NCI-H524 treated with DMSO at 0.1 percent for 48 hours (cell line): ENCODE results near the gene NDUFS6.

Experiments
- DNase-seq: peaks from one replicate; lab custom pipeline; 2025; lab: John Stamatoyannopoulos, UW

Gene NDUFS6

DNA sequence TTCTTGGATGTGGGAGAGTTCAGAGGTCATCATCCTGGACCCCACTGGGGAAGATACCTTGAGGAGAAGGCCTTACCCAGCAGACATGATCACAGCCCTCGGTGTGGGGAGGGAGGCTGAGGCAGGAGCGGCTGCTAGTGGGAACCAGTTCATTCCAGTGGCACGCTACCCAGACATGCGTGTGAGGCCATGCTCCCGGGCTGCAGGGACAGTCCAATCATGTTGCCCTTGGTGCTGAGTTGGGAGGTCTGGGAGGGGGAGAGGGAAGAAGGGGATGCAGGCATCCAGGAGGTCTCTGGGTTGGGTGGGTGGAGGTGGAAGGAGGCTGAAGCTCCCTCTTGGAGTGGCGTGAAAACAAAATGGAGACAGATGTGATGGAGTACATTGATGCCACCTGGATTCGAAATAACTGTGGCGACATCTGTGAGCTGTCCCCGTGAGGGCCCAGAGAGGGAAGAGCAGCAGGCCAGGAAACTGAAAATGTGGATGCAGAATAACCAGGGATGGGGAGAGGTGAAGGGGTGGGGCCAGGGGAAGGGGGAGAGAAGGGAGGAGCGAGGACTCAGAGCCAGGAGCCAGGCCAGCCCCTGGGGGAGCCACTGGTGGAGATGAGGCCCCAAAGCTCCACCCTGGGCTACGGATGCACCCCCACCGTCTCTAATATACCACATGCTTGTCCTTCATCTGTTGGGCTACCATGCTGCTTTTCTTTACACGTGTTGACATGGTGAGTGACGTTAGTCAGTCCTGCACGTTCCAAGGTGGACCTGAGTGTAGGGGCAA is 16.2 kb downstream of the NDUFS6 start:
- DNase-seq, result no peak

DNA sequence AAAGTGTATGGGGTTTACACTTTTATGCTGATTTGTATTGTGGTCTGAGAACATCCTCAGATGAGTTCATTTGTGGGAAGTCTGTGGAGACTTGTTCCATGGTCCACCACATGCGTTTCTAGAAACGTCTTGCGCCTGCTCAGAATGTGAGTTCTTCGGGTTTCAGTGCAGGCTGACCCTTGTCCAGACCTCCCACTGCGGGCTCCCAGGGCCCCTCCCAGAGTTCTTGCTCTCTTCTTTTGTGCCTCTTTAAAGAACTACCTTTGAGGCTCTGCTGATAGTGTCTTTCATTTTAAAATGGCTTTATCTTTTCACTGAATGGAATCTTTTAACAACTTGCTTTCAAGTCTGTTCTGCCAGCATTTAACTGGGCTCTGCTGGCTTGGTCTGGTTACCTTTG is 17.6 kb downstream of the NDUFS6 start:
- no peak for DNase-seq

DNA sequence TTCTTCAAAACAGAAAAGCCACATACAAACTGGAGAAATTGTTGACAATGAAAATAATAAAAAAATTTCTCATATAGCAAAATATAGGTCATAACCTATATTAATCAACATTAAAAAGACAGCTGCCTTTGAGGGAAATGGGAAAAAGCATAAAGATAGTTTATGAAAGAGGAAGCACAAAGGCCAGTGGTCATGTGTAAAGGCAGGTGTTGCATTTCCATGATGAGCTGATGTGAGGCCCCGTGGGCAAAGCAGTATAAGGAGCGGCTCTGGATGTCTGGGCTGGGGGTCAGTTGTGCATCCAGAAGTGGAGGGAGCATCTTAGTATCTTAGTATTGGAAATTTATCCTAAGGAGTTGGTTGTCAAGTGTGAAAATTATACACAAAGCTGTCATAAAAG is 18.3 kb downstream of the NDUFS6 start:
- DNase-seq, result no peak

DNA sequence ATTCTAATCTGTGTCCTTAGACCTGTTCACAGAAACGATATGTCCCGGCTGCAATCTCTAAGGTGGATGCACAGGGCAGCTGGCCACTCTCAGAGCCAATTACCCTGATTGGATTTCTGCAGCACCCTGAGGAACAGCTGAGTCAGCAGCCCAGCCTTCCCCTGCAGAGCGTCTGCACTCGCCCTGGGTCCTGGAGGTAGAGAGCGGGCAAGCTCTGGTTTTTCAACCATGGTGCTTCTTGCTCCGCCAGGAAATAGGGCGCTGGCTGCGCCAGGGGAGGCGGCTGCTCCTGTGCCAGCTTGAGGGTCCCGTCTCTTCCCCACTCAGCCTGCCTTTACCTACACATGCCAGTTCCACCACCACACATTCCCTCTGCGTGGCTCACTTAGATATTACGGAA is 19.2 kb downstream of the NDUFS6 start:
- no peak for DNase-seq

DNA sequence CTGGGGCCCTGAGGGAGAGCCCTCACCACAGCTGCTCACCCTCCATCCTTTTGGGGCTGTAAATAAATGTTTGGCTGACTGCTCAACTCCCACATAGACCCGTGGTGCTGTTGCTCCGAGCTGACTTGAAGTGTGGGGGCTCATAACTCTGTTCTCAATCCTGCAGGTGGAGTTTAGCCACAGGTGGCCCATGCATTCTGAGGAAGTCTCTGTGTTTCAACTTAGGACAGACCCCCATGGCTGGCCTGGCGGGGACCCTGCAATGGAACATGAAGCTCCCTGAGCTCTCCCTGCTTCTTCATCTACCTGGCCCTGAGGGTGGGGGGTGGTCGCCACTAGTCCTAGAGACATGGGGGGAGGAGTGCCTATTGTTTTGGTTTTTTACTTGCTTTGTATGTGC is 19.7 kb downstream of the NDUFS6 start:
- no peak for DNase-seq

DNA sequence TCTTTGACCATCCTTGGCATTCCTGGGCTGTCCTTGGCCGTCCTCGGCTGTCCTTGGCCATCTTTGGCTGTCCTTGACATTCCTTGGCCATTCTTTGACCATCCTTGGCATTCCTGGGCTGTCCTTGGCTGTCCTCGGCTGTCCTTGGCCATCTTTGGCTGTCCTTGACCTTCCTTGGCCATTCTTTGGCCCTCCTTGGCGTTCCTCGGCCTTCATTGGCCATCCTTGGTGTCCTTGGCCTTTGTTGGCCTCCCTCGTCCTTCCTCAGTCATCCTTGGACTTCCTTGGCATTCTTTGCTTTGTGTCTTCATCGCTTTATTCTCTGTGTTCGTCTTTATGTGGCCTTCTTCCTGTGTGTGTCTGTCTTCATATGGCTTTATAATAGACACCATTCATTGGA is 20.7 kb downstream of the NDUFS6 start:
- DNase-seq, result no peak

DNA sequence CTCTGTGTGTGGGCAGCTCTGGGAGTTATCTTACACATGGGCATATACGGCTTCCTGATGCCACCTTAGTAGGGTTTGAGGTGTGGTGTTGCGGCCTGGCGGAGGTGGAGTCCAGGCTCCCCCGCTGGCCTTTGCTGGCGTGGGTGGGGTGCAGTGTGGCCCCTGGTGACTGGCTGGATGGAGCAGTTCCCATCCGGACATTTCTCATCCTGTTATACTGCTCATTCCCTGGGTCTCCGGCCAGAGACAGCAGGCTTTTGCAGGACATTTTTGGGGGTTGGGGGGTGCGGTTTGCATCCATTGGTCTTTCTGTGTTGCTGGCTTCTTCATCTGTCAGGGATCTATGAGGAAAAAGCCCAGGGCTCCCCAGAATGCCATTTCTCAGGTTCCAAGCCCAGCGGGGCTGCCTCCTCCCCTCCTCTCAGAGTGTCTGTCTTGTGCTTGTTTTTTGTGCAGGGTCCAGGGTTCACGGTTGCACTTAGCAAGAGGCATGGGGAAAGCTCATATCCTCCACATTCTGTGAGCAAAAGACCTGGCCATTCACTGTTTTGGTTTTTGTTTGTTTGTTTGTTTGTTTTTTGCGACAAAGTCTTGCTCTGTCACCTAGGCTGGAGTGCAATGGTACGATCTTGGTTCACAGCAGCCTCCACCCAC is 22.3 kb downstream of the NDUFS6 start:
- DNase-seq, result no peak

DNA sequence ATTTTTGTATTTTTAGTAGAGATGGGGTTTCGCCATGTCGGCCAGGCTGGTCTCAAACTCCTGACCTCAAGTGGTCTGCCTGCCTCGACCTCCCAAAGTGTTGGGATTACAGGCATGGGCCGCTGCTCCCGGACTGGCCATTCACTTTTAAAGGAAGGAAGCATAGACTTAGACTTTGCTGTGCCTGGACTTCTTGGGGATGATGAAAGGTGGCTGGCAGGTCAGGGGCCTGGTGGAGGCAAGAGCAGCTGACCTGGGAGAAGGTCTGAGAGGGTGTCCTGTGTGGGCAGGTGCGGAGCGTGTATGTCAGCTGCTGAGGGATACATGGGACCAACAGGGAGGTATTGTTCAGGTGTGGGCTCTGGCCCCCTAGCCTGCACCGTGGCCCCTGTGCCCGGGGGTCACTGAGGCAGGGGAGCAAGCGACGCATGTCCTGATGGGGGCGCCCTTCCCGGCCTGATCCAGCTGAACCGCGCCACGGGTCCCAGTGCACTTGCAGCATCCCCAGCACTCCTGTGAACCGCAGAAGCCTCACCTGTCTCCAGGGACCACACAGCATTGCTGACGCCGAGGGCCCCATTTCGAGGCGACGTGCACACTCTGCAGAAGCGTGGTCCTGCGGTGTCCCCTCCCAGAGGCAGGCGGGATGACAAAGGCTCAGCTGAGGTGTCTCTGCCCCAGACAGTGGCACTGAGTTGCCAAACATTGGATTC is 23.1 kb downstream of the NDUFS6 start:
- no peak for DNase-seq

DNA sequence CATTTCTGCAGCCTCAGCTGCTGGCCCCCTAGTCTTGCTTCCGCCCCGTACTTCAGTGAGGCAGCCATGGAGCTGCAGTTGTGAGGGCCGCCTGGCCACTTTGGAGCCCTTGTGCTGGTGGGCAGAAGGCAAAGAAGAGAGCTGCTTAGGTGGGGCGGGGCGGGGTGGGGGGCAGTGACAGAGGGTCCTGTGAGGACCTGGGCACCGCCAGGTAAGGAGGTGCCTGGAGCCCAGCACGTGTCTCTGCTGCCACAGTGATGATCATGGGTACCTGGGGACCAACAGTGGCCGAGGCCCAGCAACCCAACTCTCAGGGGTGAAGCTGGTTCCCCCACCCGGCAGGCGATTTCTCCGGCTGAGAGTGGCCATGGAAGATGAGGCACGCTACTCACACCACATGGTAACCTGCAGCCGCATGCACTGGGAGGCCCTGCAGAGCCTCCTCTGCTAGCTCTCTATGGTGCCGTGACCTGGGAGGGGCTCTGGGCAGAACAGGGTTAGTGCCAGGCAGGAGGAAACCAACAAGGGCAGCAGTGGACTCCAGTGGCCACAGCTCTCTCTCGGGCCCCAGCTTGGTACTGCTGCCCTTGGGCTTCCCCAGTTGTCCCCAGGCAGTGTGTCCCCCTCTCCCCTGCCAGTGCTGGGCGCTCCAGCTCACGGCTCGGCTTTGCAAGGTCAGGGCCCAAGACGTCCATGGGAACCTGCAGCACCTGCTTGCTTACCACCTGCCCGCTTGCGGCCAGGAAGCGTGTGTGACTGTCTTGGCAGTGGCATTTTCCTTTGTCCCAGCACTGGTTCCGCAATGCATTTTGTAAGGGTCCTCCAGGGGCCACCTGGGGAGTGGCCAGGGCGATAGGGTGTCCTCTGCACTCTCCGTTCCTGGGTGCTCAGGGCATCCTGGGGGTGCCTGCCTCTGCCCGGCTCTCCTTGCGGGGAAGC is 24.0 kb downstream of the NDUFS6 start:
- DNase-seq, result no peak

DNA sequence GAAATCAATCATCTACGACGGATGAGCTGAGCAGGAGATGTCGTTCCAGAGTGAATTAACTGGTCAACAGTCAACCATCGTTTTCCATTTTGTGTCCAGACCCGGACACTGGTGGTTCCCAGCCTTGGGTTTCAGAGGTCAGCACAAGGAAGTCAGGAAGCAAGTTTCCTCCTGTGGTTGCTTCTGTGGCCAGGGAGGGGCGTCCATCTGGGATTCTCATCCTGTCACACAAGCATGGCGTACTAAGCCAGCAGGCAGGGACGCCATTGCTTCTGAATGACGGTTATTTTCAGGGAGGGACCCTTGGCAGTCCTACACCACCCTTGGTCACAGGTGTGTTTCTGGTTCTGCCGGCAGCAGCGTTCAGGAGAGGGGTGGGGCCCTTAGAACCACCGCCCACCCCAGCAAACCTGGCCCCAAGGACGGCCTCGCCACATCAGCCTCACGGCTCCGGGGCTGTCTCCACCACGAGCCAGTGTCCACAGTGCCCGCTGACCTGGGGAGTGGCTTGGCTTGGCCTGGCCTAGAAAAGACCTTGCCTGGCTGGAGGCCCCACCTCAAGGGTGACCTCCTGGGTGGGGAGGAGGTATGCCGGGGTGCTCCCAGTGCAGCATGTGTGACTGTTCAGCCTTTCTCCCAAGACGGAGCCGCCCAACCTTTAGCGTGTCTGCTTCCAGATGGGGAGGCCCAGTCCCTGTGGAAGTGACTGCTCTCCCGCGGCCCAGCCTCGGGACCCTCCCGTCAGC is 25.2 kb downstream of the NDUFS6 start:
- DNase-seq, result no peak

DNA sequence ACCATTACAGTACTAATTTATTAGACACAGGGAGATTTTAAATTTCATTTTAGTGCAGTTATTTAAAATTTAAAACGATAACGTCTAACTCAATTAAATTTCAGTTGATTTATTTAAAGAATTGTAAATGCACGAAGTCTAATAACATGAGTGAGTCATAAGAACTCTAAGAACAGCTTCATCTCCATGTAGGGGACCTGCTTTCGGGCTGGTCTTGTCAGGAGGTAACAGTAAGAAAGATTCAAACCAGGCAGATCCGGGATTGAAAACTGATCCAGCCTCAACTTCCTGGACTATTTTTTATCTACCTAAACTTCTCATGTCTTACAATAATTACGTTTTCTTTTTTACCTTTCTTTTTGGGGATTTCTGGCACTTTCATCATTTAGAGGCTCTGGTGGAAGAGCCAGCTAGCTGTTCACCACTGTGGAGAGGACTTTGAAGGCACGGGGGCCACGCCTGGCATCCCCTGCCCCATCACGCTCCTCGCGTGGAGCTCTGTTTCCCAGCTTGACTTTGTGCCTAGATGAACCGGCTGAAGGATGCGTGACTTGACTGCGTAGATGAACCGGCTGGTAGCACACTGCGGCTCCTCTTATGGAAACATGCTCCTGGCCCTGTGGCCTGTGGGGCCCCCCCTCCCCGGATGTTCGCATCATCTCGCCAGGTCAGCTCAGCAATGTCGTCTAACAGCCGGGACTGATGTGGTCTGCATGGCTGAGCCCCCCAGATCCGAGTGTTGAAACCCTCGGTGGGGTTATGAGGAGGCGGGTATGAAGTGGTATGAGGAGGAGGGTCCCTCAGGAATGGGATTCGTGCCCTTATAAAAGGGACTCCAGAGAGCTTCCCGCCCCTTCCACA is 26.0 kb downstream of the NDUFS6 start:
- DNase-seq, result no peak

DNA sequence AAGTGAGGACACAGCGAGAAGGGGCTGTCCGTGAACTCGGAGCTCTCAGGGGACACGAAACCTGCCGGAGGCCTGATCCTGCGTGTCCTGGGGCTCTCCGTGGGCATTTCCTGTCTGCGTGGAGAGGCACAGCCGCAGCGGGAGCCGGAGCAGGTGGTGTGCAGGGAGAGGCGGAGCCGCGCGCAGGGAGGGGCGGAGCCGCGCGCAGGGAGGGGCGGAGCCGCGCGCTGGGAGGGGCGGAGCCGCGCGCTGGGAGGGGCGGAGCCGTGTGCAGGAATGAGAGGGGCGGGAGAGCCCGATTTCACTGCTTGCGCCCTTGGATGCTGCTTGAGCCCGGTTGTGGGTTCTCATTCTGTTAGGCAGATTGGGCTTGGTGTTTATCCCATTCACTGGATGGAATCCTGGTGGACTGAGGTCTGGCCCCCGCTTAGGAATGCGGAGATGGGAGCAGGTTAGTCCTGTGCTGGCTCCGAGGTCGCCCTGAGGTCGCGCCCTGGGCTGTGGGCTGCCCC is 26.7 kb downstream of the NDUFS6 start:
- no peak for DNase-seq

DNA sequence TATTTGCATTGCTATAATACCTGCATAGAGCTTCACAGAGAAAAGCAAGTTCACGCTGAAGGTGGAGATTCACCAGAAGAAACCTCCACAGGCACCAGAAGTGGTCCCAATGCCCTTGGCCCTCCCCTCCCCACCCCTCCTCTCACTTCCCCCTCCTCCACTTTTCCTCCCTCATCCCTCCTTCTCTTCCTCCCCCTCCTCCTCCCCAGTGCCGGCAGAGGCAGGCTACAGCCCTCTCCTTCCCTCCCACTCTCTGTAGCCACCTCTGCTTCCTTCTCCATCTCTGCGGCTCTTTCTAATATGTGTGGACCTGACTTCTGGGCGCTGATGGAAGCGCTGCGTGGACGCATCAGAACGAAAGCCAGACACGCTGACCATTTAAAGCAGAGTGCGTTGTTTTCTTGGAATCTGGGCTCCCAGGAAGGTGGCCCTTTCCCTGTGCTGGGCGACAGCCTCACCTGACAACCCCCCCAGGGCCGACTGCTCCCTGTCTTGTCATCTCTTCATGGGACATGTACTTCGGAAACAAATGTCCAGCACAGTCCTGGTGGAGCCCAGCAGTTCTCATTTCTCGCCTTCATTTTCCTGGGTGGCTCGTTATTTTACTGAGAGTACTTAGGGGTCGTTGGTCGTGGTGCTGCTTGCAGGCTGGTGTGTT is 29.5 kb downstream of the NDUFS6 start:
- no peak for DNase-seq

DNA sequence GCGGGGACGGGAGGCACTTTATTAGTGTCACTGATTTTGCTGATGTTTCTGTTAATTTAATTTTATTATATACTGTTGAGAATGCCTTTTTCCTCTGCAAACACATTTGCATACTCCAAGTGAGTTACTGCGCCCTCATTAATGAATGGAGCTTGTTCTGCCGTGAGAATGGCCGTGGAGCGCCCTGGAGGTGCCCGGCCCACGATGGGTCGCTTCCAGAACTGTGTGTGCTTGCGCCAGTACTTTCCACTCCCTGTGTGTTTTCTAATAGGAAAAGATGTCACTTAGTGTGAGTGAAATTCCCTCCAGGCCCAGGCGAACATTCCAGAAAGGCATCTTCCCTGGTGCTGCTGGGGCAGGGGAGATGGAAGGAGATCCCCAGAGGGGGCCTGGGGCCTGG is 30.1 kb downstream of the NDUFS6 start:
- no peak for DNase-seq

DNA sequence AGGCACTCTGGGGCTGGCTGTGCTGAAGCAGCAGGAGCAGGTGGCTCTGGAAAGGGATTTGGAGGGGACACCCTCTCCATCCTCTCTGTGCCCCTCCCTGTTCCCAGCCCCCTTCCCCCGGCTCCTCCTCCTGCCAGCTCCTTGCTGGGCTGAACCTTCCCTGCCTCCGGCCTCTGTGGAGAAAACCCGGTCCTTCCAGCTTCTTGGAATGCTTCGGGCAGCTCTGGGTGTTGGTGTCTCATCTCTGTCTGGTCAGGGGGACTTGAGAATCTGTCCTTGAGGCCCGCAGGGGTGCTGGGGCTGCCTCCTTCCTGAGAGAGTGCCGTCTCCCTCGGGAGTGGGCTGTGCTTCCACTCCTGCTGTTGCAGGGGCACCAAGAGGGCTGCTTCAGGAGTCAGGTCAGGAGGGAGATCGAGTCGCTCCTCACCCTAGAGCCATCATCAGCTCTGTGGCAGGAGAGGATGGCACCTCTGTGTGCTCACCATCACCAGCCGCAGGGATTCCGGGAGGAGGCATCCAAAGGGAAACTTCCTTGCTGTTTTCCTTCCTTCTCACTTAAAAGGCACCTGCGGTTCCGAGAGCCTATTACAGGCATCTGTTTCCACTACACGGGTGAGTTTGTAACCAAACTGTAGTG is 30.6 kb downstream of the NDUFS6 start:
- peak; percentile 3 for DNase-seq

DNA sequence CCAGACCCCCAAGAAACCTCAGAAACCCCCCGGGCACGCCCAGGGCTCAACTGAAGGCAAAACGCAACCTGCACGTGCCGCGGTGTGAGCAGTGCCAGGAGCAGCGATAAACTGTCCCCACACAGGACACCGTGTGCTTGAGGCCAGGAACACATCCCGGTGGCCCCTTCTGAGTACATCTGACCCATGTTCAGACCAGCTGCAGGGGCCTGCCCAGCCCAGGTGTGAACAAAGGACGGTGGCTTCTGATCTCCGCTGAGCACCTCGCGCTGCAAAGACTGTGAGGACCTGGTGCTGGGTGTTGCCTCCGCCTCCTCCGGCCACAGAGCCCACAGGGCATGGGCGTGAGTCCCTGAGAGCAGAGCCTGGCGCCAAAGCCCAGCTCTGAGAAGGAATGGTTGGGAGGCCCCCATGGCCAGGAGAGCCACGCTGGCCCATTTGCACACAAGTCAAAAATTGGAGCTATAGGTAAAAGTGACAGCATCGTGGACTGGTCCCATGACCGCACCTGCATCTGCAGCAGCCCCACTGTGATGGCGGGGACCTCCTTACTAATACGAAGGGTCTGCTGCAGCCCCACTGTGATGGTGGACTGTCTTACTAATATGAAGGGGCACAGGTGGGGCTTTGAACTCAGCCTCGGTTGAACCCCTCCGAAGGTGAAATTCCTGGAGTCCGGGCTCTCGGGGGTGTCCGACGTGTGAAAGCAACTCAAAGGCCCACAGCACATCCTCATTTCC is 31.5 kb downstream of the NDUFS6 start:
- no peak for DNase-seq

DNA sequence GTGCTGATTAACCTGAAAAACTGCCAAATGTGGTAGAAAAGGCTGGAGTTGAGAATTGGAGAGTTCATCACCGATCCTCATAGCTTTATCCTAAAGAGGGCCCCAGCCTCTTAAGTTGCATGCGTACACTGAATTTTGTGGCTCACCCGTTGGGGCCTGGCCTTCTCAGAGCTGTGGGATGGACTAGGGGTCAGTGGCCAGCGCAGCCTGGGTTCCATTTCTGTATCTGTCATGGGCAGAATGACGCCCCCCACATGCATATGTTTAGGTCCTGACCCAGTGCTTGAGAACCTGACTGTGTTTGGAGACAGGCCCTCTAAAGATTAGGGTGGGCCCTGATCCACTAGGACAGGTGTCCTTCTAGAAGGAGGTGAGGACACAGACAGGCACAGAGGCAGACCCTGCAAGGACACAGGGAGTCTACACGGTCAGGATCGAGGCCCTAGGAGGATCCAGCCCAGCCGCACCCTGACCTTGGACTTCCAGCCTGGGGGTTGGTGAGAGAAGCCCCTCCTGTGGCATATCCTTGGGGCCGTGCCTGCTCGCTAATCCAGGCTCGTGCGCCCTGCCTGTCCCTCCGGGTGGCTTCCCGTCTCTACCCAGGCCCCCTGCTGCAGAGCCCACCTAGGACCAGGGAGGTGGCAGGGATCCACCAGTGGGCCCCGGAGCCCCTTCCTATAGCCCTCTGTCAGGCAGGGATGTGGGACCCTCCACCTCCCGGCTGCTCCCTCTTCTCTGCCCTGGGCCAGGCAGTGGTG is 32.2 kb downstream of the NDUFS6 start:
- no peak for DNase-seq
